Endothelial cell of umbilical vein (primary cell): Measurements from ENCODE around the gene CEACAM16. TPM values are rescaled to one million over a fixed set of nuclear protein-coding genes. Genes with fewer than 3 reads are reported as not detected.

ENCODE experiments used
- BruUV-seq: library from RNA; stranded (reverse); fragments of 400-500 nt; replicated peaks from 2 replicates; lab custom pipeline; 2021; lab: Mats Ljungman, UMichigan
- CTCF ChIA-PET: fragments of 300-600, 350-600 bp; sonication (Branson Sonifier 250); formaldehyde crosslinking; loops from one replicate; lab custom pipeline; 2021; ENCODE audit warnings: antibody characterized with exemption, inconsistent platforms; lab: Charles Lee
- POLR2A ChIA-PET: fragments of 300-600, 350-600 bp; sonication (Branson Sonifier 250); formaldehyde crosslinking; loops from one replicate; lab custom pipeline; 2021; ENCODE audit warnings: antibody characterized with exemption, inconsistent platforms; lab: Charles Lee
- DNase-seq: peaks from one replicate; pipeline ENCODE4 v3.0.0-alpha.2; 2011; ENCODE audit warnings: low read depth, low spot score
- FAIRE-seq: peaks from 2 replicates; lab custom pipeline; 2011; peaks lifted over from hg19 to GRCh38; lab: Jason Lieb, UNC
- H2AFZ ChIP-seq: 2 replicates; pipeline ENCODE4 v1.6.0; 2012; ENCODE audit warnings: low read depth, low read length, control low read depth, inconsistent platforms
- H3K27ac ChIP-seq: 2 replicates; pipeline ENCODE4 v1.5.1; 2011; ENCODE audit warnings: low read depth, mild to moderate bottlenecking, control low read depth, low read length, moderate library complexity; ENCODE audit not compliant: insufficient read depth
- H3K27me3 ChIP-seq, 2 experiments: 2 replicates each; pipeline versions ENCODE4 v1.6.0 to v1.6.1; 2011; ENCODE audit warnings: low read length in 2 of 2, mixed read lengths in 1 of 2; ENCODE audit not compliant: control insufficient read depth in 2 of 2, insufficient read depth in 2 of 2
- H3K36me3 ChIP-seq, 2 experiments: 2 replicates in 1 of 2; 3 replicates in 1 of 2; pipeline ENCODE4 v1.5.1; 2011; ENCODE audit warnings: low read length in 2 of 2, mild to moderate bottlenecking in 1 of 2, moderate library complexity in 1 of 2; ENCODE audit not compliant: control insufficient read depth in 2 of 2, insufficient read depth in 2 of 2; ENCODE audit errors: extremely low read depth in 1 of 2
- H3K4me1 ChIP-seq: 3 replicates; pipeline ENCODE4 v1.5.1; 2011; ENCODE audit warnings: mild to moderate bottlenecking, low read length; ENCODE audit not compliant: control insufficient read depth, insufficient read depth; ENCODE audit errors: extremely low read depth
- H3K4me2 ChIP-seq: 2 replicates; pipeline ENCODE4 v1.6.1; 2011; ENCODE audit warnings: low read length, control low read depth, mixed read lengths; ENCODE audit not compliant: insufficient read depth
- H3K4me3 ChIP-seq, 3 experiments: fragments of 200-600 bp in 1 of 3; sonication (generic), shearing (Covaris generic) in 1 of 3; replicated peaks in 1 of 3; 2 replicates each; pipeline ENCODE4 v1.5.1; 2011 to 2016; ENCODE audit warnings: control low read depth in 3 of 3, low read length in 3 of 3, mild to moderate bottlenecking in 2 of 3, inconsistent platforms in 1 of 3, low read depth in 1 of 3, moderate library complexity in 1 of 3; ENCODE audit not compliant: insufficient read depth in 1 of 3
- H3K79me2 ChIP-seq: 2 replicates; pipeline ENCODE4 v1.6.0; 2012; ENCODE audit warnings: low read length, inconsistent platforms; ENCODE audit not compliant: control insufficient read depth, insufficient read depth
- H3K9ac ChIP-seq: replicated peaks from 2 replicates; pipeline ENCODE3; 2011; ENCODE audit warnings: low read length, control low read depth; ENCODE audit not compliant: insufficient read depth; ENCODE audit errors: extremely low read depth
- H3K9me1 ChIP-seq: replicated peaks from 3 replicates; pipeline ENCODE4 v1.6.0; 2011; ENCODE audit warnings: mild to moderate bottlenecking, low read length; ENCODE audit not compliant: control insufficient read depth, insufficient read depth; ENCODE audit errors: extremely low read depth
- H3K9me3 ChIP-seq: replicated peaks from 2 replicates; pipeline ENCODE4 v1.5.1; 2012; ENCODE audit warnings: low read length, inconsistent platforms; ENCODE audit not compliant: control insufficient read depth, insufficient read depth
- H4K20me1 ChIP-seq: replicated peaks from 2 replicates; pipeline ENCODE3; 2011; ENCODE audit warnings: mild to moderate bottlenecking, low read length; ENCODE audit not compliant: control insufficient read depth, insufficient read depth; ENCODE audit errors: extremely low read depth
- EZH2 ChIP-seq: IDR thresholded peaks from 2 replicates; pipeline ENCODE4 v1.6.1; 2012; ENCODE audit warnings: borderline replicate concordance, low read depth, mild to moderate bottlenecking, moderate library complexity, low read length, inconsistent platforms; ENCODE audit not compliant: severe bottlenecking
- FOS ChIP-seq: IDR thresholded peaks from 2 replicates; pipeline ENCODE4 v1.6.1; 2011; ENCODE audit warnings: mild to moderate bottlenecking, low read length, moderate library complexity, borderline replicate concordance; ENCODE audit not compliant: insufficient read depth
- GATA2 ChIP-seq: IDR thresholded peaks from 2 replicates; pipeline ENCODE4 v1.7.0; 2011; ENCODE audit warnings: low read depth, mild to moderate bottlenecking, moderate library complexity, mixed read lengths, low read length; ENCODE audit not compliant: insufficient read length, insufficient read depth
- JUN ChIP-seq: IDR thresholded peaks from 2 replicates; pipeline ENCODE4 v1.6.1; 2011; ENCODE audit warnings: borderline replicate concordance, low read depth; ENCODE audit not compliant: insufficient read length, insufficient read depth
- MYC ChIP-seq: IDR thresholded peaks from one replicate; pipeline ENCODE4 v1.6.1; 2011; ENCODE audit warnings: mild to moderate bottlenecking, low read depth, low read length
- POLR2A ChIP-seq: IDR thresholded peaks from 2 replicates; pipeline ENCODE4 v1.6.1; 2012; ENCODE audit warnings: low read depth, mild to moderate bottlenecking, control low read depth, low read length
- POLR2AphosphoS5 ChIP-seq: IDR thresholded peaks from 2 replicates; pipeline ENCODE4 v1.6.1; 2012; ENCODE audit warnings: low read depth, mild to moderate bottlenecking, control low read depth, low read length, moderate library complexity; ENCODE audit not compliant: insufficient read depth
- dilution Hi-C: fragments of 300-500 bp; cut with MboI; formaldehyde crosslinking; loops from one replicate; pipeline ENCODE4 v1.15.0; 2019; ENCODE audit warnings: low sequenced_read_pairs; ENCODE audit not compliant: extremely low pct_ligation_motif_present
- intact Hi-C: fragments of 100-400 bp; cut with micrococcal nuclease; formaldehyde crosslinking; loops from one replicate; pipeline ENCODE4 v1.10.0; 2022
- polyA plus RNA-seq, 4 experiments: library from polyadenylated mRNA; depleted of rRNA in 3 of 4; stranded (reverse) in 3 of 4; unstranded in 1 of 4; fragments of >200 nt; gene quantifications; 2 replicates each; pipeline versions ENCODE4 v1.2.1 to v1.2.3, GENCODE V29; 2011 to 2012; ENCODE audit warnings: missing spikeins in 1 of 4
- total RNA-seq: library from RNA; stranded (reverse); gene quantifications from 2 replicates; pipeline ENCODE4 v1.2.3, GENCODE V29; 2021
- TF ChIP-seq, protein P1 (sequence below), 2 donors: IDR thresholded peaks; 1 replicate in 1 of 2; 2 replicates in 1 of 2; pipeline ENCODE4 v1.5.1; 2011; ENCODE audit warnings: low read length in 2 of 2, mild to moderate bottlenecking in 2 of 2, moderate library complexity in 2 of 2, control low read depth in 1 of 2, inconsistent platforms in 1 of 2, low read depth in 1 of 2; ENCODE audit not compliant: insufficient read depth in 1 of 2; ENCODE audit errors: extremely low read depth in 1 of 2
- TF ChIP-seq, protein P2 (sequence below): IDR thresholded peaks from 2 replicates; pipeline ENCODE4 v1.6.1; 2011; ENCODE audit not compliant: insufficient read depth, insufficient read length

The CEACAM16 gene
- total and polyA plus RNA-seq, 2 donors (not counting 3 experiments of a cell fraction or from before 2014, with no cell fraction given) = not detected

DNA sequence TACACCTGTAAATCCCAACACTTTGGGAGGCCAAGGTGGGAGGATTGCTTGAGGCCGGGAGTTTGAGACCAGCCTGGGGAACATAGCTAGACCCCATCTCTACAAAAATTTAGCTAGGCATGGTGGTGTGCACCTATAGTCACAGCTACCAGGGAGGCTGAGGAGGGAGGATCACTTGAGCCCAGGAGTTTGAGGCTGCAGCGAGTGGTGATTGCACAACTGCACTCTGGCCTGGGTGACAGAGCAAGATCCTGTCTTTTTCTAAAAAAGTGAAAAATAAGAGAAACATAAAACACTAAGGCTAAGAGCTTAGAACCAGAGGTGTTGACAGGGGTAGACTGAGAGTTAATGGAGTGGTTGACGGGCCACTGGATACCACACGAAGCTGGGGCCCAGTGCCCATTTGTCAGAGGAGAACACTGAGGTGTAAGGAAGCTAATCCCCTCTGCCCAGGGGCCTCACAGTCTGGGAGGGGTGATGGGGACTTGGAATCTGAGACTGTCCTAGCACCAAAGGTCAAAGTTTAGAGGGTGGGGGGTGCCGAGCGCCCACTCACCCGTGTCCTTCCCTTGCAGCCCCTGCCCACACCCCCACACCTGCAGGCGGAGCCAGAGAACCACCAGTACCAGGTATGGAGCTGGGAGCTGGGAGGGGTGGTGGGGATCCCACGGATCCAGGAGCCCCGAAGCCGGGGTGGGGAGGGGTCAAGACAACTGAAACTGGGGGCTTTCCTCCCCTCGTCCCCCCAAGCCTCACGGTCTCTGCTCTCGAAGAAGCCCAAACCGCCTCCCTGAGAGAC is 16.8 kb upstream of the CEACAM16 start:
- no peak for FAIRE-seq
- no peak overlapping the region for H3K9ac ChIP-seq
- H3K9me1 ChIP-seq = no peaks in the 10 kb centered on the region
- ChIA-PET CTCF (interaction anchor here (1.0 to 1.7 kb wide), 5 partner anchors 28 to 111 kb away, joined by 3 to 4 read pairs (median 3); no protein-coding TSS in a partner anchor), POLR2A (no interaction called here)
- no peaks in the 10 kb centered on the region for H3K79me2 ChIP-seq
- H3K9me3 ChIP-seq = no peaks in the 10 kb centered on the region
- H3K4me3 ChIP-seq = no peak overlapping the region
- peaks cover 14% of the 10 kb centered on the region for H3K4me1 ChIP-seq
- no TSS peak for BruUV-seq
- dilution Hi-C loops = no loop called here
- no peak overlapping the region for H2AFZ ChIP-seq
- TF ChIP-seq EZH2 (no peak), MYC (no peak), POLR2A (no peak), JUN (no peak), POLR2AphosphoS5 (no peak), GATA2 (no peak), FOS (no peak)
- TF ChIP-seq, protein P1, sequence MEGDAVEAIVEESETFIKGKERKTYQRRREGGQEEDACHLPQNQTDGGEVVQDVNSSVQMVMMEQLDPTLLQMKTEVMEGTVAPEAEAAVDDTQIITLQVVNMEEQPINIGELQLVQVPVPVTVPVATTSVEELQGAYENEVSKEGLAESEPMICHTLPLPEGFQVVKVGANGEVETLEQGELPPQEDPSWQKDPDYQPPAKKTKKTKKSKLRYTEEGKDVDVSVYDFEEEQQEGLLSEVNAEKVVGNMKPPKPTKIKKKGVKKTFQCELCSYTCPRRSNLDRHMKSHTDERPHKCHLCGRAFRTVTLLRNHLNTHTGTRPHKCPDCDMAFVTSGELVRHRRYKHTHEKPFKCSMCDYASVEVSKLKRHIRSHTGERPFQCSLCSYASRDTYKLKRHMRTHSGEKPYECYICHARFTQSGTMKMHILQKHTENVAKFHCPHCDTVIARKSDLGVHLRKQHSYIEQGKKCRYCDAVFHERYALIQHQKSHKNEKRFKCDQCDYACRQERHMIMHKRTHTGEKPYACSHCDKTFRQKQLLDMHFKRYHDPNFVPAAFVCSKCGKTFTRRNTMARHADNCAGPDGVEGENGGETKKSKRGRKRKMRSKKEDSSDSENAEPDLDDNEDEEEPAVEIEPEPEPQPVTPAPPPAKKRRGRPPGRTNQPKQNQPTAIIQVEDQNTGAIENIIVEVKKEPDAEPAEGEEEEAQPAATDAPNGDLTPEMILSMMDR (IDR thresholded peaks at IDR 0.05; ENCODE audit: extremely low read depth in 1 of 2, insufficient read depth in 1 of 2, low read depth in 1 of 2, low read length in 2 of 2) = no peak
- TF ChIP-seq, protein P2, sequence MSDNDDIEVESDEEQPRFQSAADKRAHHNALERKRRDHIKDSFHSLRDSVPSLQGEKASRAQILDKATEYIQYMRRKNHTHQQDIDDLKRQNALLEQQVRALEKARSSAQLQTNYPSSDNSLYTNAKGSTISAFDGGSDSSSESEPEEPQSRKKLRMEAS = no peak
- peaks cover 0 to 2% of the 10 kb centered on the region in 2 experiments for H3K36me3 ChIP-seq
- H4K20me1 ChIP-seq = no peaks in the 10 kb centered on the region
- intact Hi-C loops = no loop called here
- no peak for DNase-seq
- H3K4me2 ChIP-seq = no peak overlapping the region
- H3K27ac ChIP-seq = no peak overlapping the region
- no peaks in the 10 kb centered on the region for H3K27me3 ChIP-seq
